ENCODE data around the gene FGF18.

DNA sequence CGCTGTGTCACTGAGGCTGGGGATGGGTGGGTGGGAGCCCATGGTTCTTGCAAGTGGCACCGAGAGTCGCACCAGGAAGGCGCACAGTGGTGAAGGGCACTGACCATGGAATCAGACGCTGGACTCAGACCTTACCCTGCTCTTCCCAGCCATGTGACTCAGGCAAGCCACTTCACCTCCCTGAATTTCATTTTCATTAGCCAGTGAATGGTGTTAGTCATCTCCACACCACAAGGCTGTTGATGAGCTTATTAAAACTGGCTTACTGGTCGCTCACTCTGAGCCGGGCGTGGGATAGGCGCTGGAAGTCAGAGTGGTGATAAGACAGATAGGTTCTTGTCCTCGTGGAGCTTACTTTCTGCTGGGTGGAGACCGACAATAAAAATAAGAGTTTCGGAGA is 25.1 kb downstream of the FGF18 start:
- no peak for TF ChIP-seq POLR2A (IDR thresholded peaks at IDR 0.05; ENCODE audit: low read depth, low read length)
- no peak for TF ChIP-seq TCF7 (IDR thresholded peaks at IDR 0.05; ENCODE audit: borderline replicate concordance)
- TF ChIP-seq EP300 (IDR thresholded peaks at IDR 0.05; ENCODE audit: borderline replicate concordance in 1 of 2, control insufficient read depth in 1 of 2, low read depth in 2 of 2, low read length in 2 of 2), result no peak
- TF ChIP-seq CEBPB (IDR thresholded peaks at IDR 0.05; ENCODE audit: borderline replicate concordance in 1 of 2, low read depth in 2 of 2, low read length in 2 of 2), result no peak
- no peak for TF ChIP-seq ZSCAN29 (IDR thresholded peaks at IDR 0.05)
- TF ChIP-seq YY1 (IDR thresholded peaks at IDR 0.05; ENCODE audit: low read depth, low read length), result no peak
- TF ChIP-seq, protein P1, sequence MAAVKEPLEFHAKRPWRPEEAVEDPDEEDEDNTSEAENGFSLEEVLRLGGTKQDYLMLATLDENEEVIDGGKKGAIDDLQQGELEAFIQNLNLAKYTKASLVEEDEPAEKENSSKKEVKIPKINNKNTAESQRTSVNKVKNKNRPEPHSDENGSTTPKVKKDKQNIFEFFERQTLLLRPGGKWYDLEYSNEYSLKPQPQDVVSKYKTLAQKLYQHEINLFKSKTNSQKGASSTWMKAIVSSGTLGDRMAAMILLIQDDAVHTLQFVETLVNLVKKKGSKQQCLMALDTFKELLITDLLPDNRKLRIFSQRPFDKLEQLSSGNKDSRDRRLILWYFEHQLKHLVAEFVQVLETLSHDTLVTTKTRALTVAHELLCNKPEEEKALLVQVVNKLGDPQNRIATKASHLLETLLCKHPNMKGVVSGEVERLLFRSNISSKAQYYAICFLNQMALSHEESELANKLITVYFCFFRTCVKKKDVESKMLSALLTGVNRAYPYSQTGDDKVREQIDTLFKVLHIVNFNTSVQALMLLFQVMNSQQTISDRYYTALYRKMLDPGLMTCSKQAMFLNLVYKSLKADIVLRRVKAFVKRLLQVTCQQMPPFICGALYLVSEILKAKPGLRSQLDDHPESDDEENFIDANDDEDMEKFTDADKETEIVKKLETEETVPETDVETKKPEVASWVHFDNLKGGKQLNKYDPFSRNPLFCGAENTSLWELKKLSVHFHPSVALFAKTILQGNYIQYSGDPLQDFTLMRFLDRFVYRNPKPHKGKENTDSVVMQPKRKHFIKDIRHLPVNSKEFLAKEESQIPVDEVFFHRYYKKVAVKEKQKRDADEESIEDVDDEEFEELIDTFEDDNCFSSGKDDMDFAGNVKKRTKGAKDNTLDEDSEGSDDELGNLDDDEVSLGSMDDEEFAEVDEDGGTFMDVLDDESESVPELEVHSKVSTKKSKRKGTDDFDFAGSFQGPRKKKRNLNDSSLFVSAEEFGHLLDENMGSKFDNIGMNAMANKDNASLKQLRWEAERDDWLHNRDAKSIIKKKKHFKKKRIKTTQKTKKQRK (IDR thresholded peaks at IDR 0.05; ENCODE audit: low read depth, low read length), result no peak
- TF ChIP-seq POLR2AphosphoS5 (IDR thresholded peaks at IDR 0.05; ENCODE audit: low read length), result no peak
- TF ChIP-seq, protein P2, sequence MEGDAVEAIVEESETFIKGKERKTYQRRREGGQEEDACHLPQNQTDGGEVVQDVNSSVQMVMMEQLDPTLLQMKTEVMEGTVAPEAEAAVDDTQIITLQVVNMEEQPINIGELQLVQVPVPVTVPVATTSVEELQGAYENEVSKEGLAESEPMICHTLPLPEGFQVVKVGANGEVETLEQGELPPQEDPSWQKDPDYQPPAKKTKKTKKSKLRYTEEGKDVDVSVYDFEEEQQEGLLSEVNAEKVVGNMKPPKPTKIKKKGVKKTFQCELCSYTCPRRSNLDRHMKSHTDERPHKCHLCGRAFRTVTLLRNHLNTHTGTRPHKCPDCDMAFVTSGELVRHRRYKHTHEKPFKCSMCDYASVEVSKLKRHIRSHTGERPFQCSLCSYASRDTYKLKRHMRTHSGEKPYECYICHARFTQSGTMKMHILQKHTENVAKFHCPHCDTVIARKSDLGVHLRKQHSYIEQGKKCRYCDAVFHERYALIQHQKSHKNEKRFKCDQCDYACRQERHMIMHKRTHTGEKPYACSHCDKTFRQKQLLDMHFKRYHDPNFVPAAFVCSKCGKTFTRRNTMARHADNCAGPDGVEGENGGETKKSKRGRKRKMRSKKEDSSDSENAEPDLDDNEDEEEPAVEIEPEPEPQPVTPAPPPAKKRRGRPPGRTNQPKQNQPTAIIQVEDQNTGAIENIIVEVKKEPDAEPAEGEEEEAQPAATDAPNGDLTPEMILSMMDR (IDR thresholded peaks at IDR 0.05 in 2 of 3, conservative IDR thresholded peaks at IDR 0.05 in 1 of 3; ENCODE audit: control insufficient read depth in 2 of 3, extremely low read depth in 1 of 3, insufficient read depth in 1 of 3, low read depth in 3 of 3, low read length in 3 of 3), result no peak
- TF ChIP-seq ESRRA (IDR thresholded peaks at IDR 0.05; ENCODE audit: low read length), result no peak
